ENCODE data around the gene YDJC.
"Not testable (repeated sequence)": the region's sequence is repeated elsewhere in the genome, so short reads cannot be mapped to it uniquely, and the experiment has no call there.

The YDJC gene

DNA sequence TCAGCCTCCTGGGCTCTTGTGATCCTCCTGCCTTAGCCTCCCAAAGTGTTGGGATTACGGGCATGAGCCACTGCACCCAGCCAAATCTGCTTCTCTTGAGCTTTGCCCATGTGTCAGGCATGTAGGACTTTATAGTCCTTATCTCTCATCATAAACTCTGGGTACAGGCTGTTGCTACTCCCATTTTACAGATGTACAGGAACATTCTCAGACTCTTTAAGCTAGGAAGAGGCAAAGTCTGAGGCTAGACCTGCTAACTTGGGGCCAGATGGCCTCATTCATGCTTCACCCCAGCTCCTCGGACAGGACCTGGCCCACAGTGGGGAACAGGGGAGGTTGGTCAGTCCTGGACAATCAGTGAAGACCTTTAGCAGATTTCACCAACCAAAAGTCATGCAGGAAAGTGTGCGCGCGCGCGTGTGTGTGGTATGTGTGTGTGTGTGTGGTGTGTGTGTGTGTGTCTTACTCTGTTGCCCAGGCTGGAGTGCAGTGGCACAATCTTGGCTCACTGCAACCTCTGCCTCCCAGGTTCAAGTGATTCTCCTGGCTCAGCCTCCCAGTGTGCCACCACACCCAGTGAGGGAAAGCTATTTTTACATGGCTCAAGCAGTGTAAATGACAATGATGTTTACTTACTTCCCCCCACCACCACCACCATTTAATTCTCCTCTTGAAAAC lies 23.8 kb downstream of the YDJC start:
- TF ChIP-seq CTCF (IDR thresholded peaks at IDR 0.05; ENCODE audit: unreplicated experiment in 3 of 3), result no peak
- Mint-ChIP-seq H3K27ac (no peak overlapping the region), H3K27me3 (ENCODE audit: low read depth) (no peaks in the 10 kb centered on the region), H3K9me3 (no peaks in the 10 kb centered on the region), H3K4me1 (no peaks in the 10 kb centered on the region), H3K36me3 (ENCODE audit: low read depth) (peaks cover 20% of the 10 kb centered on the region), H3K4me3 (no peak overlapping the region)

DNA sequence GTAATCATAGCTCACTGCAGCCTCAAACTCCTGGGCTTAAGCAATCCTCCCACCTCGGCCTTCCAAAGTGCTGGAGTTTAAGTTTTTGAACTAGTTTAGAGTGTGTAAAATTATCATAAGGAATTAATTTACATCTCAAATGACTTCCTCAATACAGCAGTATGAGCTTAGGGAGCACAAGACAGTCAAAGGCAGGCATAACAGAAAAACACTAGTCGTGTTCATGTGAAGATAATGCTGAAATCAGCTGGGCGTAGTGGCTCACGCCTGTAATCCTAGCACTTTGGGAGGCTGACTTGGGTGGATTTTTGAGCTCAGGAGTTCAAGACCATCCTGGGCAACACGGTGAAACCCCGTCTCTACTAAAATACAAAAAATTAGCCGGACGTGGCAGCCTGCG lies 25.8 kb downstream of the YDJC start:
- Mint-ChIP-seq H3K27ac (no peak overlapping the region), H3K36me3 (ENCODE audit: low read depth) (peaks cover 18% of the 10 kb centered on the region), H3K27me3 (ENCODE audit: low read depth) (no peaks in the 10 kb centered on the region), H3K9me3 (no peaks in the 10 kb centered on the region), H3K4me1 (no peaks in the 10 kb centered on the region), H3K4me3 (no peak overlapping the region)
- no peak for TF ChIP-seq CTCF (IDR thresholded peaks at IDR 0.05; ENCODE audit: unreplicated experiment in 3 of 3)

GRCh38 chr22:21602579-21602978 lies 27.2 kb downstream of the YDJC start:
- Mint-ChIP-seq H3K27me3 (ENCODE audit: low read depth) (no peaks in the 10 kb centered on the region), H3K36me3 (ENCODE audit: low read depth) (peaks cover 20% of the 10 kb centered on the region), H3K27ac (no peak overlapping the region), H3K4me1 (no peaks in the 10 kb centered on the region), H3K4me3 (no peak overlapping the region), H3K9me3 (no peaks in the 10 kb centered on the region)
- TF ChIP-seq CTCF (IDR thresholded peaks at IDR 0.05; ENCODE audit: unreplicated experiment in 3 of 3), result no peak

- Mint-ChIP-seq H3K4me1 (no peaks in the 10 kb centered on the region), H3K4me3 (no peak overlapping the region), H3K9me3 (no peaks in the 10 kb centered on the region), H3K27ac (no peak overlapping the region), H3K27me3 (ENCODE audit: low read depth) (no peaks in the 10 kb centered on the region), H3K36me3 (ENCODE audit: low read depth) (peaks cover 42% of the 10 kb centered on the region)
- no peak for TF ChIP-seq CTCF (IDR thresholded peaks at IDR 0.05; ENCODE audit: unreplicated experiment in 3 of 3)
Observed at GRCh38 chr22:21599053-21599893, 30.5 kb downstream of the YDJC start.

GRCh38 chr22:21598302-21598701 lies 31.5 kb downstream of the YDJC start:
- H3K27ac Mint-ChIP-seq, result no peak overlapping the region
- no peaks in the 10 kb centered on the region for H3K4me1 Mint-ChIP-seq
- no peak overlapping the region for H3K4me3 Mint-ChIP-seq
- no peaks in the 10 kb centered on the region for H3K9me3 Mint-ChIP-seq
- H3K36me3 Mint-ChIP-seq (ENCODE audit: low read depth), result peaks cover 51% of the 10 kb centered on the region
- H3K27me3 Mint-ChIP-seq (ENCODE audit: low read depth), result no peaks in the 10 kb centered on the region
- TF ChIP-seq CTCF (IDR thresholded peaks at IDR 0.05; ENCODE audit: unreplicated experiment in 3 of 3), result no peak

DNA sequence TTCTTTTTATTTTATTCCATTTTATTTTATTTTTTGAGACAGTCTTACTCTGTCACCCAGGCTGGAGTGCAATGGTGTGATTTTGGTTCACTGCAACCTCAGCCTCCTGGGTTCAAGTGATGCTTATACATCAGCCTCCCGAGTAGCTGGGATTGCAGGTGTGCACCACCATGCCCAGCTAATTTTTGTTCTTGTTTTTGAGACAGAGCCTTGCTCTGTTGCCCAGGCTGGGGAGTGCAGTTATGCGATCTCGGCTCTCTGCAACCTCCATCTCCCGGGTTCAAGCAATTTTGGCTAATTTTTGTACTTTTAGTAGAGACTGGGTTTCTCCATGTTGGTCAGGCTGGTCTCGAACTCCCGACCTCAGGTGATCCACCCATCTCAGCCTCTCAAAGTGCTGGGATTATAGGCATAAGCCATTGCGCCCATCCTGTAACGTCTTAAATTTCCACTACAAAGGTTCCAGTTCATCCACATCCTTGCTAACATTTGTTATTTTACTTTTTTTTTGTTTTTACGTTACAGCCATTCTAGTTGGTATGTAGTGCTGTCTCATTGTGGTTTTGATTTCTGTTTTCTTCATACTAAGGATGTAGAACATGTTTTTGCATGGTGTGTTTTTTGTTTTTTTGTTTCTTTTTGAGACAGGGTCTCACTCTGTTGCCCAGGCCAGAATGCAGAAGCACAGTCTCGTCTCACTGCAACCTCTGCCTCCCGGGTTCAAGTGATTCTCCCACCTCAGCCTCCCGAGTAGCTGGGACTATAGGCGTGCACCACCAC lies 33.3 kb downstream of the YDJC start:
- H3K9me3 Mint-ChIP-seq; H3K4me3 Mint-ChIP-seq; H3K27me3 Mint-ChIP-seq (ENCODE audit: low read depth); H3K4me1 Mint-ChIP-seq; H3K27ac Mint-ChIP-seq: not testable (repeated sequence)
- H3K36me3 Mint-ChIP-seq (ENCODE audit: low read depth), result peaks cover 51% of the 10 kb centered on the region
